Osteoblast (primary cell): Measurements from ENCODE around the gene ESPNL. TPM values are rescaled to one million over a fixed set of nuclear protein-coding genes. Genes with fewer than 3 reads are reported as not detected.
A peak's percentile ranks its signal among the peaks of the same experiment; 100 is the strongest.

ENCODE experiments used
- DNase-seq: peaks from one replicate; pipeline ENCODE4 v3.0.0; 2011; ENCODE audit warnings: low spot score, mixed read lengths; ENCODE audit not compliant: insufficient read length; ENCODE audit errors: missing footprints
- H2AFZ ChIP-seq: 2 replicates; pipeline ENCODE4 v1.6.0; 2011; ENCODE audit warnings: mild to moderate bottlenecking, low read length
- H3K27ac ChIP-seq: 2 replicates; pipeline ENCODE4 v1.5.1; 2011; ENCODE audit warnings: mild to moderate bottlenecking, low read depth, low read length, moderate library complexity
- H3K27me3 ChIP-seq: 2 replicates; pipeline ENCODE4 v1.6.0; 2012; ENCODE audit warnings: mild to moderate bottlenecking, control low read depth, inconsistent platforms, low read length, moderate library complexity; ENCODE audit not compliant: insufficient read depth
- H3K36me3 ChIP-seq: 2 replicates; pipeline ENCODE4 v1.5.1; 2011; ENCODE audit warnings: mild to moderate bottlenecking, low read length, control low read depth, moderate library complexity; ENCODE audit not compliant: insufficient read depth
- H3K4me1 ChIP-seq: 2 replicates; pipeline ENCODE4 v1.5.1; 2011; ENCODE audit warnings: mild to moderate bottlenecking, low read length, control low read depth, moderate library complexity; ENCODE audit not compliant: insufficient read depth
- H3K4me2 ChIP-seq: 2 replicates; pipeline ENCODE4 v1.6.0; 2011; ENCODE audit warnings: mild to moderate bottlenecking, low read length; ENCODE audit not compliant: insufficient read depth
- H3K4me3 ChIP-seq: fragments of 200-600 bp; sonication (generic); 3 replicates; pipeline ENCODE4 v1.5.1; 2012; ENCODE audit warnings: mild to moderate bottlenecking, low read length, inconsistent platforms; ENCODE audit not compliant: insufficient read depth
- H3K79me2 ChIP-seq: 2 replicates; pipeline ENCODE4 v1.6.0; 2012; ENCODE audit warnings: mild to moderate bottlenecking, low read length, control low read depth, inconsistent platforms; ENCODE audit not compliant: insufficient read depth
- H3K9me3 ChIP-seq: 2 replicates; pipeline ENCODE4 v1.5.1; 2011; ENCODE audit warnings: low read depth, low read length, control low read depth
- H4K20me1 ChIP-seq: 2 replicates; pipeline ENCODE4 v1.6.0; 2012; ENCODE audit warnings: mild to moderate bottlenecking, low read length, control low read depth; ENCODE audit not compliant: insufficient read depth
- CTCF ChIP-seq: IDR thresholded peaks from 2 replicates; pipeline ENCODE4 v1.5.1; 2011; ENCODE audit warnings: mild to moderate bottlenecking, low read depth, low read length, moderate library complexity; ENCODE audit errors: extremely low read depth
- total RNA-seq: library from RNA; depleted of rRNA; stranded (reverse); fragments of >200 nt; gene quantifications from 2 replicates; pipeline ENCODE4 v1.2.3, GENCODE V29; 2012

The ESPNL gene
- total RNA-seq, 1 donor: 9.8 TPM

- no peak for TF ChIP-seq CTCF
- H3K79me2 ChIP-seq: no peaks in the 10 kb centered on the region
- no peak overlapping the region for H3K27ac ChIP-seq
- H3K4me3 ChIP-seq: no peak overlapping the region
- H3K36me3 ChIP-seq: no peaks in the 10 kb centered on the region
- H3K27me3 ChIP-seq: no peaks in the 10 kb centered on the region
- no peak overlapping the region for H3K4me2 ChIP-seq
- DNase-seq: peak; percentile 61
- H3K9me3 ChIP-seq: no peaks in the 10 kb centered on the region
- no peaks in the 10 kb centered on the region for H4K20me1 ChIP-seq
- H2AFZ ChIP-seq: no peak overlapping the region
- H3K4me1 ChIP-seq: no peaks in the 10 kb centered on the region
Observed at GRCh38 chr2:238154570-238154969, 54.4 kb downstream of the ESPNL start.

- no peaks in the 10 kb centered on the region for H3K79me2 ChIP-seq
- H3K36me3 ChIP-seq: no peaks in the 10 kb centered on the region
- H3K27me3 ChIP-seq: no peaks in the 10 kb centered on the region
- peak overlapping the region; percentile 54 for H2AFZ ChIP-seq
- DNase-seq: peak; percentile 99
- no peaks in the 10 kb centered on the region for H3K4me1 ChIP-seq
- no peak overlapping the region for H3K4me2 ChIP-seq
- no peaks in the 10 kb centered on the region for H4K20me1 ChIP-seq
- H3K4me3 ChIP-seq: no peak overlapping the region
- no peak for TF ChIP-seq CTCF
- H3K9me3 ChIP-seq: no peaks in the 10 kb centered on the region
- peak overlapping the region; percentile 58 for H3K27ac ChIP-seq
Observed at GRCh38 chr2:238155051-238155760, 55.1 kb downstream of the ESPNL start.

GRCh38 chr2:238155761-238156694 is 55.9 kb downstream of the ESPNL start:
- no peak for TF ChIP-seq CTCF
- Histone ChIP-seq H3K4me2 (no peak overlapping the region), H3K9me3 (no peaks in the 10 kb centered on the region), H3K27me3 (no peaks in the 10 kb centered on the region), H2AFZ (no peak overlapping the region), H3K79me2 (no peaks in the 10 kb centered on the region), H3K4me1 (no peaks in the 10 kb centered on the region), H4K20me1 (no peaks in the 10 kb centered on the region), H3K27ac (peak overlapping the region; percentile 58), H3K36me3 (no peaks in the 10 kb centered on the region), H3K4me3 (no peak overlapping the region)
- peak; percentile 95 for DNase-seq

GRCh38 chr2:238157506-238158017 is 57.4 kb downstream of the ESPNL start:
- Histone ChIP-seq H2AFZ (no peak overlapping the region), H3K27me3 (no peaks in the 10 kb centered on the region), H3K4me1 (no peaks in the 10 kb centered on the region), H3K79me2 (no peaks in the 10 kb centered on the region), H3K4me2 (no peak overlapping the region), H3K36me3 (no peaks in the 10 kb centered on the region), H3K4me3 (no peak overlapping the region), H4K20me1 (no peaks in the 10 kb centered on the region), H3K9me3 (no peaks in the 10 kb centered on the region), H3K27ac (no peak overlapping the region)
- DNase-seq: peak; percentile 61
- no peak for TF ChIP-seq CTCF
